HFFc6 (cell line): ENCODE measurements around the gene MYRFL. TPM values are rescaled to one million over a fixed set of nuclear protein-coding genes. Genes with fewer than 3 reads are reported as not detected.
A peak's percentile ranks its signal among the peaks of the same experiment; 100 is the strongest.

Source experiments
- DNase-seq: peaks from one replicate; pipeline ENCODE4 v3.0.0-alpha.2; 2018
- H3K27ac Mint-ChIP-seq: 2 replicates; pipeline ENCODE4 v1.8.0; 2020; ENCODE audit warnings: mild to moderate bottlenecking, mixed read lengths
- H3K27me3 Mint-ChIP-seq: 2 replicates; pipeline ENCODE4 v1.8.0; 2021; ENCODE audit warnings: mild to moderate bottlenecking, moderate library complexity, mixed read lengths; ENCODE audit not compliant: insufficient read depth
- H3K36me3 Mint-ChIP-seq: 2 replicates; pipeline ENCODE4 v1.8.0; 2021; ENCODE audit warnings: low read depth, mixed read lengths
- H3K4me1 Mint-ChIP-seq: 2 replicates; pipeline ENCODE4 v1.8.0; 2020; ENCODE audit warnings: low read depth, mixed read lengths
- H3K4me3 Mint-ChIP-seq: 2 replicates; pipeline ENCODE4 v1.8.0; 2020; ENCODE audit warnings: mild to moderate bottlenecking, moderate library complexity, mixed read lengths
- H3K9me3 Mint-ChIP-seq: 2 replicates; pipeline ENCODE4 v1.8.0; 2020; ENCODE audit warnings: mild to moderate bottlenecking, mixed read lengths
- total RNA-seq, 6 experiments: library from RNA; stranded (reverse); fragmentation: NEBNext Ultra II Directional; extraction: Animal tissue kit (Norgen Biotek cat#: 25700); gene quantifications; 2 replicates in 1 of 6; 3 replicates in 5 of 6; pipeline ENCODE4 v1.2.3, GENCODE V29; 2021
- TF ChIP-seq, protein P1 (sequence below): fragments of 200-600 bp; sonication (generic); IDR thresholded peaks from 2 replicates; pipeline ENCODE4 v1.5.0; 2021; ENCODE audit warnings: antibody characterized with exemption, mild to moderate bottlenecking

The MYRFL gene
- total RNA-seq, 6 experiments from 2014 or later = not detected

DNA sequence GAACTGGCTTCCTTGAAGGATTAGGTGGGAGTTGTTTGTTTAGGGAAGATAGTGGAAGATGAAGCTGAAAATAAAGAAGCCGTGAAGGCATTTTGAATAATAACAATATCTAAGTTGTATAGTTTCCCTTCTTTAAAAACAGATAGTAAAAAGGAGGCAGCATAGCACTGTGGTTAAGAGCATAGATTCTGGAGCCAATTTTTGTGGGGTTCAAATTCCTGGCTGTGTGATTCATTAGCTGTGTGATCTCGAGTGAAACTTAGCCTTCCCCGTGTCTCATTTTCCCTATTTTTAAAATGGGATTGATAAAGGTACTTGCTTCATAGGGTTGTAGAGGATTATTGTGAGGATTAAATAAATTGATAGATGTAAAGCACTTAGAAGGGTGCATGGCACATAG is 104.5 kb downstream of the MYRFL start:
- peaks cover 7% of the 10 kb centered on the region for H3K27me3 Mint-ChIP-seq
- H3K36me3 Mint-ChIP-seq = no peaks in the 10 kb centered on the region
- H3K4me3 Mint-ChIP-seq = no peak overlapping the region
- TF ChIP-seq, protein P1, sequence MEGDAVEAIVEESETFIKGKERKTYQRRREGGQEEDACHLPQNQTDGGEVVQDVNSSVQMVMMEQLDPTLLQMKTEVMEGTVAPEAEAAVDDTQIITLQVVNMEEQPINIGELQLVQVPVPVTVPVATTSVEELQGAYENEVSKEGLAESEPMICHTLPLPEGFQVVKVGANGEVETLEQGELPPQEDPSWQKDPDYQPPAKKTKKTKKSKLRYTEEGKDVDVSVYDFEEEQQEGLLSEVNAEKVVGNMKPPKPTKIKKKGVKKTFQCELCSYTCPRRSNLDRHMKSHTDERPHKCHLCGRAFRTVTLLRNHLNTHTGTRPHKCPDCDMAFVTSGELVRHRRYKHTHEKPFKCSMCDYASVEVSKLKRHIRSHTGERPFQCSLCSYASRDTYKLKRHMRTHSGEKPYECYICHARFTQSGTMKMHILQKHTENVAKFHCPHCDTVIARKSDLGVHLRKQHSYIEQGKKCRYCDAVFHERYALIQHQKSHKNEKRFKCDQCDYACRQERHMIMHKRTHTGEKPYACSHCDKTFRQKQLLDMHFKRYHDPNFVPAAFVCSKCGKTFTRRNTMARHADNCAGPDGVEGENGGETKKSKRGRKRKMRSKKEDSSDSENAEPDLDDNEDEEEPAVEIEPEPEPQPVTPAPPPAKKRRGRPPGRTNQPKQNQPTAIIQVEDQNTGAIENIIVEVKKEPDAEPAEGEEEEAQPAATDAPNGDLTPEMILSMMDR = no peak
- DNase-seq = peak; percentile 8
- H3K9me3 Mint-ChIP-seq = no peaks in the 10 kb centered on the region
- H3K27ac Mint-ChIP-seq = no peak overlapping the region
- H3K4me1 Mint-ChIP-seq = peaks cover 11% of the 10 kb centered on the region

DNA sequence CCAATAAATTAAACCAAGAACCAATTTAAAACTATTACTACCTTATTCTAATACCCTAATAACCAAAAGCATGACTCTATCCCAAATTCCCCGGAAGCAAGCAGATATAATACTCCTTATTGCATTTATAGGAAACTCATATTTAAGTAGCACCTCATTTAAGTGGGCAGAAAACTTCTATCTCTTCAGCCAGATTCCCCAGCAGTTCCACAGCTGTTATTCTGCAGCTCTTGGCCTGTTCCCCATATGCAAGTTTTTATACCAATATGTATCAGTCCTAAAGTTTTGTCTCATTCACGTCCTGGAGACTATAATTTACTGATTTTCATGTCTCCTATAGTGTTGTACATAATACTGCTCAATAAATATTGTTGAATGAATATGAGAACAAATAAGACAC is 106.5 kb downstream of the MYRFL start:
- Mint-ChIP-seq H3K4me3 (no peak overlapping the region), H3K9me3 (no peaks in the 10 kb centered on the region; the same call in 1 of the 2 replicates), H3K36me3 (no peaks in the 10 kb centered on the region), H3K27me3 (peaks cover 11% of the 10 kb centered on the region), H3K27ac (no peak overlapping the region), H3K4me1 (peaks cover 11% of the 10 kb centered on the region)
- TF ChIP-seq, protein P1 = no peak
- no peak for DNase-seq

DNA sequence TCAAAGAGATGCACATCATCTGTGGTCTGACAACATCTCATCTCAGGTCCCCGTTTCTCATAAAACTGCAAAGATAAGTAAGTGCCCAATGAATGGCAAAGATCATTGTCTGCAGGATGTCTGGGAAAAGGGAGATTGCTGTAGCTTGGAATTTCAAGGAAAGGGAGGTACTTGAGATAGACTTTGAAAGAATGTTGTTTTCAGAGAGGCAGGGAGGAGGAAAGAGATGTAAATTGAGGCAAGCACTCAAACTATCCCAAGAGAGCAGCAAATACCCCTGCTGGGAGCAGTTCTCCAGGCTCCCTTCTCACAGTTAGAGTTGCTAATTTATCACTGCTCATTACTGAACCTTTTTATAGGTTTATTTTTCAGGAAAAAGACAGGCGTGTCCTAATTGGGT is 107.1 kb downstream of the MYRFL start:
- Mint-ChIP-seq H3K27ac (no peak overlapping the region), H3K36me3 (no peaks in the 10 kb centered on the region), H3K27me3 (peaks cover 11% of the 10 kb centered on the region), H3K4me1 (peaks cover 11% of the 10 kb centered on the region), H3K9me3 (no peaks in the 10 kb centered on the region; the same call in 1 of the 2 replicates), H3K4me3 (no peak overlapping the region)
- DNase-seq = no peak
- TF ChIP-seq, protein P1 = no peak

DNA sequence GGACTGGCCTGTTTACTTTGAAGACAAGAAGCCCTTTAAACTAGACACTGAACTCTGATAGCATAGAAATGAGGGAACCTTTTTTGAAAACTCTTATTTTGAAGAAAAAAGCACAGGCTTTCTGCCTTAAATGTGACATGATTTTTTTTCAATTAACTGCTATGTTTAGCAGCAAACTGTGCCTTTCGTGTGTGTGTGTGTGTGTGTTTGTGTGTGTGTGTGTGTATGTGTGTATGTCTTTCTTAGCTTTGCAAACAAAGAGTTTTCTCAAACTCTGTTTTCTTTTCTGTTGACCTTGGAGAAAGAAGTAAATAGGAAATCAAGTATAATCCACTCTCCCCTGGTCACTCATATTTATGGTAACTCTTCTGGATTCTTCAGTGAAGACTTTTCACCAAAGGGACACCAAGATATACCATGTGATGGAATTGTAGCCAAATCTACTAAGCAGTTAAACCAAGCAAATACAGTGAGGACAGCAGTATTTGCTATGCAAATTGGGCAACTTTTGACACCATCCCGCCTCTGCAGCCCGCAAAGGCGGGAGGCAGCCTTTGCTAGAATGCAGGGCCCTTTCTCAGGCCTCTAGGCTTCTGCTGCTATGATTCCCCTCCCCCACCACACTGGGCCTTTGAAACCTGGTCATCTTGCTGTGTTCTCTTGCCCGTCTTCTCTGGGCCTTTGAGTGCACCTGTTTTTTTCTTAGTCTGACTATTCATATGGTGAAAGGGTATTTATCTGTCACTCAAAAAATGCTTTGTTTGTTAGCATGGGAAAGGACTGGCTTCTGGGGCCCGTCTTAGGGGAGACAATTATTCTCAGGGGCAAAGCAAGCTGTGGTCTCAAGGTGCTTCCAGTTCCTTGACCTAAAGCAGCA is 107.9 kb downstream of the MYRFL start:
- peaks cover 11% of the 10 kb centered on the region for H3K4me1 Mint-ChIP-seq
- TF ChIP-seq, protein P1 = no peak
- no peaks in the 10 kb centered on the region for H3K36me3 Mint-ChIP-seq
- no peak for DNase-seq
- H3K4me3 Mint-ChIP-seq = no peak overlapping the region
- H3K9me3 Mint-ChIP-seq = no peaks in the 10 kb centered on the region; the same call in 1 of the 2 replicates
- H3K27ac Mint-ChIP-seq = no peak overlapping the region
- peaks cover 11% of the 10 kb centered on the region for H3K27me3 Mint-ChIP-seq

DNA sequence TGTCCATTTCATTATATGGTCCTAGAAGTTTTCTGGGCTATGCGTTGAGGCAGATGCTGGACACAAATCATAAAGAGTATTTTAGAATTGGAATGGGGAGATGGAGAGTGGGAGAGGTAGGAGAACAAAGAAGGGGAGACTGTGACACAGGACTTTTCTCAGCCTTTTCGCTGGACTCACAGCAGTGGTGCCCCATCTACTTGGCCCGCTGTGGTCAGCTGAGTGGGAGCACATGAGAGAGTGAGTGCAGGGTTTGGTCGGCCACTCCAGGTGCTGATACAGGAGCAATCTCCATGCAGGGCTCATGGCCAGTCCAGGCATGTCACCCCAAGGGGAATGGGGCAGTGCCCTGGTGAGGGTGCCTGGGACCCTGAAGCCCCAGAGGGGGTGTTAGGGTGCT is 109.0 kb downstream of the MYRFL start:
- H3K27me3 Mint-ChIP-seq = peaks cover 11% of the 10 kb centered on the region
- DNase-seq = no peak
- H3K4me3 Mint-ChIP-seq = no peak overlapping the region
- TF ChIP-seq, protein P1 = no peak
- no peaks in the 10 kb centered on the region for H3K36me3 Mint-ChIP-seq
- no peak overlapping the region for H3K27ac Mint-ChIP-seq
- H3K9me3 Mint-ChIP-seq = no peaks in the 10 kb centered on the region; the same call in 1 of the 2 replicates
- H3K4me1 Mint-ChIP-seq = peaks cover 10% of the 10 kb centered on the region
